Astrocyte (in vitro differentiated cells and primary cell): ENCODE data around the gene ID4. TPM values are rescaled to one million over a fixed set of nuclear protein-coding genes. Genes with fewer than 3 reads are reported as not detected.
A peak's percentile ranks its signal among the peaks of the same experiment; 100 is the strongest.

Source experiments
- DNase-seq: peaks from one replicate; pipeline ENCODE4 v3.0.0-alpha.2; 2010; ENCODE audit warnings: low read depth
- FAIRE-seq: peaks from 2 replicates; lab custom pipeline; 2011; peaks lifted over from hg19 to GRCh38; lab: Jason Lieb, UNC
- H2AFZ ChIP-seq: 2 replicates; pipeline ENCODE4 v1.6.0; 2012; ENCODE audit warnings: low read depth, low read length, inconsistent platforms
- H3K27ac ChIP-seq: 2 replicates; pipeline ENCODE4 v1.5.1; 2011; ENCODE audit warnings: low read depth, low read length, inconsistent platforms
- H3K27me3 ChIP-seq: 2 replicates; pipeline ENCODE4 v1.6.0; 2011; ENCODE audit warnings: low read length, inconsistent platforms; ENCODE audit not compliant: insufficient read depth
- H3K36me3 ChIP-seq: 2 replicates; pipeline ENCODE4 v1.5.1; 2011; ENCODE audit warnings: low read length, inconsistent platforms; ENCODE audit not compliant: insufficient read depth
- H3K4me1 ChIP-seq: 2 replicates; pipeline ENCODE4 v1.5.1; 2011; ENCODE audit warnings: low read length, inconsistent platforms; ENCODE audit not compliant: insufficient read depth
- H3K4me2 ChIP-seq: 2 replicates; pipeline ENCODE4 v1.6.0; 2012; ENCODE audit warnings: low read length, inconsistent platforms
- H3K4me3 ChIP-seq: 2 replicates; pipeline ENCODE4 v1.5.1; 2011; ENCODE audit warnings: low read depth, mild to moderate bottlenecking, low read length, inconsistent platforms; ENCODE audit not compliant: insufficient read depth
- H3K79me2 ChIP-seq: 2 replicates; pipeline ENCODE4 v1.6.0; 2012; ENCODE audit warnings: mild to moderate bottlenecking, low read length, inconsistent platforms; ENCODE audit not compliant: insufficient read depth
- H3K9ac ChIP-seq: 2 replicates; pipeline ENCODE4 v1.6.0; 2012; ENCODE audit warnings: mild to moderate bottlenecking, low read length, inconsistent platforms
- H3K9me3 ChIP-seq: 2 replicates; pipeline ENCODE4 v1.5.1; 2012; ENCODE audit warnings: low read depth, mild to moderate bottlenecking, low read length, inconsistent platforms; ENCODE audit not compliant: insufficient read depth
- H4K20me1 ChIP-seq: 2 replicates; pipeline ENCODE4 v1.6.0; 2012; ENCODE audit warnings: low read length, inconsistent platforms; ENCODE audit not compliant: insufficient read depth
- H3K27ac Mint-ChIP-seq: one replicate; pipeline ENCODE4 v1.8.0; 2021; ENCODE audit warnings: mild to moderate bottlenecking, mixed read lengths; ENCODE audit not compliant: unreplicated experiment
- H3K27me3 Mint-ChIP-seq: one replicate; pipeline ENCODE4 v1.8.0; 2021; ENCODE audit warnings: low read depth, mixed read lengths; ENCODE audit not compliant: unreplicated experiment
- H3K36me3 Mint-ChIP-seq: one replicate; pipeline ENCODE4 v1.8.0; 2021; ENCODE audit warnings: low read depth, mixed read lengths; ENCODE audit not compliant: unreplicated experiment
- H3K4me1 Mint-ChIP-seq: one replicate; pipeline ENCODE4 v1.8.0; 2021; ENCODE audit warnings: low read depth, mixed read lengths; ENCODE audit not compliant: unreplicated experiment
- H3K4me3 Mint-ChIP-seq: one replicate; pipeline ENCODE4 v1.8.0; 2021; ENCODE audit warnings: mild to moderate bottlenecking, moderate library complexity, mixed read lengths; ENCODE audit not compliant: unreplicated experiment
- H3K9me3 Mint-ChIP-seq: one replicate; pipeline ENCODE4 v1.8.0; 2021; ENCODE audit warnings: mild to moderate bottlenecking, mixed read lengths; ENCODE audit not compliant: unreplicated experiment
- CTCF ChIP-seq: IDR thresholded peaks from 2 replicates; pipeline ENCODE4 v1.5.1; 2011; ENCODE audit warnings: low read depth, mild to moderate bottlenecking, inconsistent platforms, low read length, moderate library complexity; ENCODE audit not compliant: insufficient read depth
- EZH2 ChIP-seq: IDR thresholded peaks from 2 replicates; pipeline ENCODE4 v1.6.1; 2012; ENCODE audit warnings: mild to moderate bottlenecking, low read length, inconsistent platforms; ENCODE audit not compliant: insufficient read depth
- total RNA-seq: library from RNA; stranded (reverse); gene quantifications from 2 replicates; pipeline ENCODE4 v1.2.1, GENCODE V29; 2021

ID4 gene
- total RNA-seq, 1 donor from 2014 or later: 12.8 TPM

GRCh38 chr6:19866173-19866984, 29.2 kb downstream of the ID4 start:
- Histone ChIP-seq H3K9ac (no peak overlapping the region), H3K4me1 (peaks cover 14% of the 10 kb centered on the region), H3K36me3 (no peaks in the 10 kb centered on the region), H3K9me3 (no peaks in the 10 kb centered on the region), H3K27ac (no peak overlapping the region), H2AFZ (no peak overlapping the region), H3K27me3 (no peaks in the 10 kb centered on the region), H3K79me2 (no peaks in the 10 kb centered on the region), H3K4me3 (no peak overlapping the region), H4K20me1 (no peaks in the 10 kb centered on the region), H3K4me2 (peak overlapping the region; percentile 50)
- Mint-ChIP-seq H3K9me3 (no peaks in the 10 kb centered on the region), H3K4me3 (no peak overlapping the region), H3K36me3 (no peaks in the 10 kb centered on the region), H3K27ac (peak overlapping the region; percentile 37), H3K27me3 (peaks cover 2% of the 10 kb centered on the region), H3K4me1 (peaks cover 12% of the 10 kb centered on the region)
- TF ChIP-seq CTCF (no peak), EZH2 (no peak)
- FAIRE-seq: no peak
- no peak for DNase-seq

- no peak overlapping the region for H3K9ac ChIP-seq
- TF ChIP-seq EZH2 (no peak), CTCF (no peak)
- no peaks in the 10 kb centered on the region for H3K27me3 ChIP-seq
- Mint-ChIP-seq H3K36me3 (no peaks in the 10 kb centered on the region), H3K4me1 (peaks cover 12% of the 10 kb centered on the region), H3K27ac (peak overlapping the region; percentile 48), H3K27me3 (peaks cover 2% of the 10 kb centered on the region), H3K4me3 (no peak overlapping the region), H3K9me3 (no peaks in the 10 kb centered on the region)
- FAIRE-seq (peak; percentile 56), DNase-seq (peak; percentile 81)
- H3K4me1 ChIP-seq: peaks cover 14% of the 10 kb centered on the region
- no peak overlapping the region for H3K27ac ChIP-seq
- no peak overlapping the region for H2AFZ ChIP-seq
- H3K9me3 ChIP-seq: no peaks in the 10 kb centered on the region
- H3K4me3 ChIP-seq: no peak overlapping the region
- no peaks in the 10 kb centered on the region for H3K36me3 ChIP-seq
- no peaks in the 10 kb centered on the region for H4K20me1 ChIP-seq
- H3K4me2 ChIP-seq: peak overlapping the region; percentile 50
- H3K79me2 ChIP-seq: no peaks in the 10 kb centered on the region
Observed at GRCh38 chr6:19866985-19867627, 29.9 kb downstream of the ID4 start.
